ENCODE data around the gene C9orf85. TPM values are rescaled to one million over a fixed set of nuclear protein-coding genes. Genes with fewer than 3 reads are reported as not detected.
"Not testable (repeated sequence)": the region's sequence is repeated elsewhere in the genome, so short reads cannot be mapped to it uniquely, and the experiment has no call there.

C9orf85 gene
- polyA plus RNA-seq, 2 of the 4 experiments (the other 2 are of a cell fraction): 15.9 to 24.6 TPM

- POLR2A ChIA-PET: no interaction called here
- Histone ChIP-seq H3K9me3 (no peaks in the 10 kb centered on the region), H3K4me1 (no peaks in the 10 kb centered on the region), H3K27ac (no peak overlapping the region), H3K4me2 (no peak overlapping the region), H3K4me3 (no peak overlapping the region)
- WGBS (ENCODE audit: missing lambda C conversion rate): 68% methylated on average over 11 of the region's 11 CpGs
- FAIRE-seq (no peak), DNase-seq (ENCODE audit: low read depth in 1 of 2, low spot score in 1 of 2) (no peak), ATAC-seq (no peak)
- no peak for TF ChIP-seq CEBPB (IDR thresholded peaks at IDR 0.05)
- no peak for TF ChIP-seq JUNB (IDR thresholded peaks at IDR 0.05)
- TF ChIP-seq CHD4 (IDR thresholded peaks at IDR 0.05; ENCODE audit: borderline replicate concordance): no peak
- TF ChIP-seq HOXA7 (CRISPR knock-in tag; IDR thresholded peaks at IDR 0.05): no peak
- CTCF ChIA-PET: interaction anchor here (1.2 to 2.4 kb wide), 2 partner anchors 19 to 37 kb away, joined by 4 to 6 read pairs; no protein-coding TSS in a partner anchor
Measured at GRCh38 chr9:71987471-71988371, 76.3 kb downstream of the C9orf85 start.

GRCh38 chr9:71990466-71990865 is 79.0 kb downstream of the C9orf85 start:
- WGBS (ENCODE audit: missing lambda C conversion rate): 76% methylated on average over 1 of the region's 1 CpG

GRCh38 chr9:72005451-72005850 is 94.0 kb downstream of the C9orf85 start:
- Histone ChIP-seq H3K4me2 (no peak overlapping the region), H3K4me3 (no peak overlapping the region), H3K27ac (no peak overlapping the region), H3K4me1 (no peaks in the 10 kb centered on the region), H3K9me3 (peaks cover 6% of the 10 kb centered on the region)
- DNase-seq (ENCODE audit: low read depth in 1 of 2, low spot score in 1 of 2): no peak
- CTCF ChIA-PET: interaction anchor here (1.2 to 2.0 kb wide), 2 partner anchors 17 to 33 kb away, joined by 3 to 6 read pairs; no protein-coding TSS in a partner anchor
- ATAC-seq: no peak
- POLR2A ChIA-PET: no interaction called here
- no peak for FAIRE-seq
- TF ChIP-seq RNF2 (IDR thresholded peaks at IDR 0.05; ENCODE audit: borderline replicate concordance, low read depth) (no peak), MAFK (IDR thresholded peaks at IDR 0.05; ENCODE audit: partially characterized antibody) (peak; percentile 54)

More at GRCh38 chr9:71990466-71990865, 79.0 kb downstream of the C9orf85 start:
- CTCF ChIA-PET: interaction anchor here (1.0 kb wide), 1 partner anchor 704 kb away, joined by 3 read pairs; no protein-coding TSS in a partner anchor
- no peak overlapping the region for H3K4me3 ChIP-seq
- H3K27ac ChIP-seq: no peak overlapping the region
- TF ChIP-seq KDM1A (IDR thresholded peaks at IDR 0.05; ENCODE audit: low read depth) (no peak), MYC (IDR thresholded peaks at IDR 0.05; ENCODE audit: borderline replicate concordance, low read length) (no peak), PBX3 (IDR thresholded peaks at IDR 0.05) (no peak), SREBF2 (IDR thresholded peaks at IDR 0.05) (no peak), JUN (IDR thresholded peaks at IDR 0.05) (no peak), EHF (CRISPR knock-in tag; IDR thresholded peaks at IDR 0.05) (no peak), FOXS1 (CRISPR knock-in tag; IDR thresholded peaks at IDR 0.05) (no peak), FOSL2 (IDR thresholded peaks at IDR 0.05) (no peak), FOSL2 (CRISPR knock-in tag; IDR thresholded peaks at IDR 0.05) (no peak)
- ATAC-seq: no peak
- no peaks in the 10 kb centered on the region for H3K9me3 ChIP-seq
- no peak for FAIRE-seq
- no peak for DNase-seq (ENCODE audit: low read depth in 1 of 2, low spot score in 1 of 2)
- POLR2A ChIA-PET: no interaction called here
- no peaks in the 10 kb centered on the region for H3K4me1 ChIP-seq
- H3K4me2 ChIP-seq: no peak overlapping the region

GRCh38 chr9:72006501-72006900 is 95.1 kb downstream of the C9orf85 start:
- WGBS (ENCODE audit: missing lambda C conversion rate): 58% methylated on average over 5 of the region's 5 CpGs
- ChIA-PET POLR2A (no interaction called here), CTCF (interaction anchor here (0.7 to 2.0 kb wide), 5 partner anchors 10 to 32 kb away, joined by 3 to 7 read pairs (median 3); no protein-coding TSS in a partner anchor)
- Histone ChIP-seq H3K4me3 (no peak overlapping the region), H3K27ac (no peak overlapping the region), H3K9me3 (no peaks in the 10 kb centered on the region), H3K4me1 (no peaks in the 10 kb centered on the region), H3K4me2 (no peak overlapping the region)
- DNase-seq (ENCODE audit: low read depth in 1 of 2, low spot score in 1 of 2) (no peak), ATAC-seq (0 out of 6 replicates have a peak, but pooled peaks of 1 of the 2 experiments have one; percentile 43), FAIRE-seq (no peak)
- TF ChIP-seq CEBPB (IDR thresholded peaks at IDR 0.05) (no peak), FOSB (CRISPR knock-in tag; IDR thresholded peaks at IDR 0.05) (no peak), PBX3 (IDR thresholded peaks at IDR 0.05) (no peak), NPAS2 (CRISPR knock-in tag; IDR thresholded peaks at IDR 0.05; ENCODE audit: borderline replicate concordance) (no peak)

GRCh38 chr9:72007726-72008125 is 96.3 kb downstream of the C9orf85 start:
- H3K9me3 ChIP-seq; POLR2A ChIA-PET; H3K27ac ChIP-seq; H3K4me3 ChIP-seq; DNase-seq (ENCODE audit: low read depth in 1 of 2, low spot score in 1 of 2); H3K4me1 ChIP-seq; H3K4me2 ChIP-seq; FAIRE-seq: not testable (repeated sequence)
- ATAC-seq: peak in 1 of 2 experiments; percentile 47; a peak in 1 of 6 replicates
- WGBS (ENCODE audit: missing lambda C conversion rate): 80% methylated on average over 20 of the region's 20 CpGs
- CTCF ChIA-PET: interaction anchor here (1.0 to 1.4 kb wide), 4 partner anchors 9 to 17 kb away, joined by 3 to 7 read pairs (median 4); no protein-coding TSS in a partner anchor
